HK-2 (cell line): ENCODE data around the gene SPCS3.
"Not testable (repeated sequence)": the region's sequence is repeated elsewhere in the genome, so short reads cannot be mapped to it uniquely, and the experiment has no call there.

Experiments used
- DNase-seq: peaks from one replicate; pipeline ENCODE4 v3.0.0-alpha.2; 2018; ENCODE audit not compliant: unreplicated experiment

SPCS3 gene

GRCh38 chr4:176319704-176320339 is at the start of gene SPCS3:
TSS of gene SPCS3 (plus strand) at chr4:176319966. CDS start at chr4:176320077, 111 bp downstream.
- DNase-seq = peak; percentile 94

- peak; percentile 85 for DNase-seq
Observed at GRCh38 chr4:176270669-176271068, 49.1 kb upstream of the SPCS3 start.

DNA sequence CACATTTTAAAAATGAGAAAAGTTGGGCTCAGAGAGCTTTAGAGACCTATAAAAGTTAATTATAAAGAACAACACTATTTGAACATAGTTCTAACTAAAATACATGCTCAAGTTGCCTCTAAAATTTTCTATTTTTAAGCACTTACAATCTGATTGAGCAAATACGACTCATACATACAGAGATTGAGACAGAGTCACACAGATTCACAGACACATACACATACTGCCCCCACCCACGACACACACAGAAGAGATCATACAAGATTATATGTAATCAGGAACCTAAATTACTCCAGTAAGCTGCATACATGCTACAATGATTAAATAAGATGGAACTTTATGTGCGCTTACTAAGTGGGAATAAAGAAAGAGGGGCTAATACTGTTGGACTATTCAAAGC is 48.0 kb upstream of the SPCS3 start:
- no peak for DNase-seq

DNA sequence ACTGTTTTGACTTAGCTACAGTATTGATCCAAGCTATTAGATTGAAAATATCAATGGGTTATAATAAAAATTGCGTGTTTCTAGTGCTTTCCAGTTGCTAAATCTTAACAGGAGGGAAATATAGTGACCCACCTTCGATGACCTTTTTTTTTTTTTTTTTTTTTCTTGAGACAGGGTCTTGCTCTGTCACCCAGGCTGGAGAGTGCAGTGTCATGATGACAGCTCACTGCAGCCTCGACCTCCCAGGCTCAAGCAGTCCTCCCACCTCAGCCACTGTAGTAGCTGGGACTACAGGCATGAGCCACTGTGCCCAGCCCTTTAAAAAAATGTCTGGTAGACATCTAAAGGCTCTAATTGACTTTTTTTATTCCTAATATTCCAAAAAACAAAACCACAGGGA is 47.0 kb upstream of the SPCS3 start:
- DNase-seq = no peak

DNA sequence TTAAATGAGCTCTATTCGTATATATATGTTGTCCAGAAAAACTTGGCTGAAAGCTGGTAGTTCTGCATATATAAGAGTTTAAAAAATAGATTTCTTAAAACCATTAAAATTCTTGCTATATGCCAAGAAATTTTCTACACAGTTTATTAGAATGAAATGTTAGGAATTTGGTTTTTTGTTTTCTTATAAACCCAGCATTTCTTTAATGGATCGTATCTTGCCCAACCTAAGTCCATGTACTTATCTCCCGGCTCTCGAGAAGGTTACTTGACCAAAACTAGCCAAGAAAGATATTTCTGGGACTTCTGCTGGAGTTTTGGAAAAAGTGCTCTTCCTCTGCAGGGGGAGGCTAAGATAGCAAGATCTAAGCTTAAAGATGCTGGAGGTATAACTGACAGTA is 46.0 kb upstream of the SPCS3 start:
- DNase-seq = no peak

GRCh38 chr4:176274441-176274840 is 45.3 kb upstream of the SPCS3 start:
- no peak for DNase-seq

DNA sequence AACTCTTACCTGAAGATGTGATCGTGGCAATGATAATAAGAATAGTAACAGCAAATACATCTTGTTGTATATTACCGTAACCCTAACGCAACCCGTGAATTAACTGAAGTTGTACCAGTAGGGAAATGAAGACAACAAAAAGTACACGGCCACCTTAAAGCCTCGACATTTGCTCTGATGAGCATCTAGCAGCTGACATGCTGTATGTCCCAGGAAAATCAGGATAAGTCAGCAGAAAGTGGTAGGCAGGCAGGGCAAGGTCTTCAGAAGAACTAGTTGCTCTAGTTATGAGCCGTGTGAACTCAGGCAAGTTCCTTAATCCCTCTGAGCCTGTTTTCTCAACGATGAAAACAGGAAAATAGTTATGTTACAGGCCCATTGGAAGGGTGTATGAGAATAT is 43.1 kb upstream of the SPCS3 start:
- no peak for DNase-seq

- peak; percentile 40 for DNase-seq
Observed at GRCh38 chr4:176277162-176277904, 42.4 kb upstream of the SPCS3 start.

GRCh38 chr4:176279560-176279959 is 40.2 kb upstream of the SPCS3 start:
- not testable (repeated sequence) for DNase-seq

- no peak for DNase-seq
Observed at GRCh38 chr4:176286728-176287127, 33.0 kb upstream of the SPCS3 start.

DNA sequence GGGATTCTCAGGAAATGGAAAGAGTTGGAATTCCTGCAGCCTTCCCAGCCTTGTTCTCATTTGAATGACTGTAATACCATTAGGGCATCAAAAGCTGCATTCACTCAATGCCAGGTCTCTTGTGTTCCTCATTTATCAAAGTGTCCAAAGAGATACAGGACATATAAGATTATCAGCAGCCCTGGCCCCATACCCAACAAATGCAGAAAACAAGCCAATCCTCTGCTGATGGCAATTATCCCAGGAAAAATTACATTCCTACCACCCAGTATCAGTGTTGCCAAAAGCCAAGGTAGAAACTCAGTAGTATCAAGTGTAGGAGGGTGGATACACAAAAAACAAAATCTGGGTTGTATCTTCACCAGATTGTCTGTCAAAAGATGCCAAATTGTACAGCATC is 32.2 kb upstream of the SPCS3 start:
- no peak for DNase-seq

DNA sequence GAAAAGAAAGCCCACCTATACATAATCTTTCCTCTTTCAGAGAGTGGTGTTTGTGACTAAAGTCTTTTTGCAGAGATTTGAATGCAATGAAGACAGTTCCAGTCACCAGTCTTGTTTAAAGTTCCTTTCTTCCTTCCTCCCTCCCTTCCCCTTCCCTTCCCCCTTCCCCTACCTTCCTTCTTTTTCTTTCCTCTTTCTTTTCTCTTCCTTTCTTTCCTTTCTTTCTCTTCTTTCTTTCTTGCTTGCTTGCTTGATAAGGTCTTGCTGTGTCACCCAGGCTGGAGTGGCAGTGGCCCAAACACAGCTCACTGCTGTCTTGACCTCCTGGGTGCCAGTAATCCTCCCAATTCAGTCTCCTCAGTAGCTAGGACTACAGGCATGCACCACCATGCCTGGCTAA is 31.7 kb upstream of the SPCS3 start:
- no peak for DNase-seq

GRCh38 chr4:176289561-176289960 is 30.2 kb upstream of the SPCS3 start:
- no peak for DNase-seq

GRCh38 chr4:176290520-176290919 is 29.2 kb upstream of the SPCS3 start:
- no peak for DNase-seq

- no peak for DNase-seq
Observed at GRCh38 chr4:176291748-176292147, 28.0 kb upstream of the SPCS3 start.

GRCh38 chr4:176292920-176293319 is 26.8 kb upstream of the SPCS3 start:
- DNase-seq = no peak

- no peak for DNase-seq
Observed at GRCh38 chr4:176293660-176294059, 26.1 kb upstream of the SPCS3 start.

DNA sequence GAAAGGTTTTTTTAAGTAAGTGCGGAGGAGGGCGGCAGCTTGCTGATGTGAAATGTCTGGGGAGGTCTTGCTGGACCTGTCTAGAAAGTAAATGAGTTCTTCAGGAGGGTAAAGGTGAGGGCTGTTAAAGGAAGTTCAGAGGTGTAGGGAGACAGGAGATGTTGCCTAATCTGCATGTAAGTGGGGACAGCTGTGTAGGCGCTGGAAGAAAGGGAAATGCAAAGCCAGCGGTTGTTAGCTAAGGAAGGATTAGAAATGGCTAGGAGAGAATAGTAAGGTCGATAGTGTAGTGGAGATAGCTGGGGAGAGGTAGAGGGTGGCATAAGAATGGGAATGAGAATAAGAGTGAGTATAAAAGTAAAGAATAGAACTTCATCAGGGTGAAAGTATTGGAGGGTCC is 23.9 kb upstream of the SPCS3 start:
- not testable (repeated sequence) for DNase-seq

DNA sequence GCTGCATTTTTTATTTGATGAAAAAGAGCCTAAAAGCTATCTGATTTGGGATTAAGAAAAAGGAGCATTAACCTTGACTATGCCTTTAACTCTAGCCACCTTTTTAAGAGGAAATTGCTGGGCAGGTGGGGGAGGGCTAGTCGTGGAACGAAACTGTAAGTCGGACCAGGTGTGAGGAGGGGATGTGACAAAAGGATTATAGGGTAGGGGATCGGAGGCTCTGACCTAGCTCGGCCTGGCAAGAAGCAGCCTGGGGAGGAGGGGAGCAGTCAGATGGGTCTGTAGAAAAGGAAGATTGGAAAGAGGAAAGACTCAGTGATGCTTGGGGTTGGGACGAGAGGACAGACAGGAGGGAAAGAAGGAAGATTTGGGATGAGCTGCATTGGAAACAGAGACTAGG is 21.1 kb upstream of the SPCS3 start:
- no peak for DNase-seq

DNA sequence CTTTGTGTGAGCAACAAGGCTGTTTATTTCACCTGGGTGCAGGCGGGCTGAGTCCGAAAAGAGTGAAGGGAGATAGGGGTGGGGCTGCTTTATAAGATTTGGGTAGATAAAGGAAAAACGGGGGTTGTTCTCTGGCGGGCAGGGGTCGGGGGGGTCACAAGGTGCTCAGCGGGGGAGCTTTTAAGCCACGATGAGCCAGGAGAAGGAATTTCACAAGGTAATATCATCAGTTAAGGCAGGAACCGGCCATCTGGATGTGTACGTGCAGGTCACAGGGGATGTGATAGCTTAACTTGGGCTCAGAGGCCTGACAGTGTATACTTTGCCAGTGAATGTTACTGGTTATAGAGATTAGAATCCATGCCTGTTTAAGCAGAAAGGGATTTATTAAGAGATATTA is 19.7 kb upstream of the SPCS3 start:
- no peak for DNase-seq

DNA sequence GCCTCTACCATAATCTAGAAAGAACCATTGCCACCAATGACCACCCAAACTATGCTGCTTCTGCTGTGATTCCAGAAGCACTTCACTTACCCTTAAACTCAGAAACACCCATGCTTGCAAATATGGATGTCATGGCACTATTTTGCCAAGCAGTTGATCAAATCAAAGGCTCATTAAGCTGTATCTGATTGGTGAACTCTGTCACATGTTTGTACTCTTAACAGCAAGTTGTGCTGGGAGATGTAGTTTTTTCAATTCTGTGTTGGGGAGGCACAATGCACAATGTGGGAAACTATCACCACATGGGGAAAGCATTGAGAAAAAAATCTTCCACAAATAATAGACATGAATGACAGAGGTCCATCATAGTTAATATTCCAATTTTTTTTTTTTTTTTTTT is 19.2 kb upstream of the SPCS3 start:
- no peak for DNase-seq

DNA sequence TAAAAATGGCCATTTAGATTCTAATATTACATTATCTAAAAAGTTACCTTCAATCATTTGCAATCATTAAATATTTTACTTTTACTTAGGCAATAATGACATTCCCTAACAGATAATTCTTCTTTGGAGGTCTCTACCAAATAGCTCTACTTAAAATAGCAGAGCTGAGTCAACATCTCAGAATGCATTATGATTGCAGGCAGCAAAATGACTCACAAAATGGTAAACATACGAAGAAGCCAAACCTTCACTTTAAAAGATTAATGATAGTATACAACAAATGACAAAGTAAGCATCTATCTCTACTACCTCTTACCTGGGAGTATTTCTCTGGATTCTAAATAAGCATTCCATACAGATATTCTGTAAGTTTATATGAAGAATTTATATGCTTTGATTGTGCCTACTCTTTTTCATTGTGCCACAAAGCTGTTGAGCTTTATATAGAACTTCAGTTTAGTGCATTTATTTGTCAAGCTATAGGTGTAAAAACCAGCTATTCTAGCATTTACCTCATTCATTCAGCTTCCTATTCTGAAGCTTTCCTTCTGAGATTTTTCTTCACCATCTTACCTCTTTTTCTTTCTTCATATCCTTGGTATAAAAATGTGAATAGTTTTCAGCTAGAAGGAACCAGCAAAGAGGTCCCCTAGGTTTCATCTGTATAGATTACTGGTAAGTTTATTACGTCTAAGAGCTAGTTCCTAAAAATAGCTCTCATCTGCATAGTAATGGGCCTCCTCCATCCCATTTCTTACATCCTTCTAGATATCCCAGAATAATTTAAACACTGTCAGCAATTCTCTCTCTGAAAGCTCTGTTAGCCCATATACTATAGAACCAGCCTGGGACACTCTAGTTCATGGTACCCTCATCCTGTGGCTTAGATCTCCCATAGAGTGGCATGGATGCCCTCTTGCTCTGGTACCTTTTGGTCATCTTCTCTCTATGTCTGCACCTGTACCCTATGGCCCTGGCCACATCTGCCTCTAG is 17.2 kb upstream of the SPCS3 start:
- no peak for DNase-seq
